Inflammatory macrophage (primary cell): Measurements from ENCODE around the gene E4F1.

Source experiments
- DNase-seq, 2 donors: peaks; one replicate each; pipeline ENCODE4 v3.0.0-alpha.2; 2020 to 2022

The E4F1 gene

GRCh38 chr16:2206780-2207433 lies 16.5 kb upstream of the E4F1 start:
- peak; percentile 44 to 74 for DNase-seq

- DNase-seq: no peak
These were observed 15.5 kb upstream of the E4F1 start for GRCh38 chr16:2207872-2208271.

GRCh38 chr16:2208308-2208707 lies 15.1 kb upstream of the E4F1 start:
- no peak for DNase-seq

- no peak for DNase-seq
These were observed 14.6 kb upstream of the E4F1 start for GRCh38 chr16:2208772-2209171.

- DNase-seq: no peak
These were observed 14.0 kb upstream of the E4F1 start for GRCh38 chr16:2209258-2210008.

- no peak for DNase-seq
These were observed 13.4 kb upstream of the E4F1 start for GRCh38 chr16:2210009-2210332.

- no peak for DNase-seq
These were observed 12.7 kb upstream of the E4F1 start, which contains the start of gene BRICD5 for GRCh38 chr16:2210386-2211365. TSS of gene BRICD5 (minus strand) at chr16:2210863. CDS start at chr16:2210833, 30 bp downstream.

GRCh38 chr16:2211923-2212347 lies 11.5 kb upstream of the E4F1 start:
- no peak for DNase-seq

GRCh38 chr16:2212362-2213324 lies 10.7 kb upstream of the E4F1 start:
- peak; percentile 57 to 62 for DNase-seq

GRCh38 chr16:2213817-2214718 lies 9.3 kb upstream of the E4F1 start:
- DNase-seq: peak in 1 of 2 donors; percentile 47

GRCh38 chr16:2214719-2214968 lies 8.7 kb upstream of the E4F1 start, which contains the start of gene PGP:
TSS of gene PGP (minus strand) at chr16:2214840. CDS start at chr16:2214777, 63 bp downstream.
- no peak for DNase-seq

- no peak for DNase-seq
These were observed 7.1 kb upstream of the E4F1 start for GRCh38 chr16:2216330-2216729.

- peak; percentile 26 to 59 for DNase-seq
These were observed 623 bp downstream of the E4F1 start for GRCh38 chr16:2223942-2224486.

- no peak for DNase-seq
These were observed 2.9 kb downstream of the E4F1 start for GRCh38 chr16:2226245-2226793.

GRCh38 chr16:2226918-2227317 lies 3.5 kb downstream of the E4F1 start:
- no peak for DNase-seq

GRCh38 chr16:2228161-2228824 lies 4.9 kb downstream of the E4F1 start:
- DNase-seq: no peak

GRCh38 chr16:2229091-2229490 lies 5.7 kb downstream of the E4F1 start:
- DNase-seq: no peak

- peak in 1 of 2 donors; percentile 14 for DNase-seq
These were observed 6.3 kb downstream of the E4F1 start for GRCh38 chr16:2229632-2230250.

- DNase-seq: peak in 1 of 2 donors; percentile 57
These were observed 7.0 kb downstream of the E4F1 start for GRCh38 chr16:2230376-2230775.
